ENCODE data around the gene FILIP1.

DNA sequence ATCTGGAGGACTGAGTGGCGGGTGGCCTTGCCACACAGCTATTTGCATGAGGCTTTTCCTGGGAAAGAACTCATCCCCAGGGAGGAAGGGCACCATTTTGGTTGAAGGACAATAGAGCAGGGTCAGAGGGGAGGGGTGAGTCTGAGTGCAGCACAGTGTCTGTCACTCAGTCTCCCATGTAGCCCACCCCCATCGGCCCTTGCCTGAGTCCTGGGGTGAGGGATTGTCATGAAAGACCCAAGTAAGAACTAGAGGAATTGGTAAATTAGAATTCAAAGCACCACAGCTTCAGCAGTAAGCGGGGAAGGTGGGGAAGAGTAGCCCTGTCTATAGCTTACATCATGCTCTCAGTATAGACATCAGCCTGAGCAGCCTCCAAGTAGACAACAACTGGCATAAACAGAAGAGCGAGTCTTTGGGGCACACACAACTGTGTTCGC lies 118.6 kb downstream of the FILIP1 start:
- TF ChIP-seq, protein P1, sequence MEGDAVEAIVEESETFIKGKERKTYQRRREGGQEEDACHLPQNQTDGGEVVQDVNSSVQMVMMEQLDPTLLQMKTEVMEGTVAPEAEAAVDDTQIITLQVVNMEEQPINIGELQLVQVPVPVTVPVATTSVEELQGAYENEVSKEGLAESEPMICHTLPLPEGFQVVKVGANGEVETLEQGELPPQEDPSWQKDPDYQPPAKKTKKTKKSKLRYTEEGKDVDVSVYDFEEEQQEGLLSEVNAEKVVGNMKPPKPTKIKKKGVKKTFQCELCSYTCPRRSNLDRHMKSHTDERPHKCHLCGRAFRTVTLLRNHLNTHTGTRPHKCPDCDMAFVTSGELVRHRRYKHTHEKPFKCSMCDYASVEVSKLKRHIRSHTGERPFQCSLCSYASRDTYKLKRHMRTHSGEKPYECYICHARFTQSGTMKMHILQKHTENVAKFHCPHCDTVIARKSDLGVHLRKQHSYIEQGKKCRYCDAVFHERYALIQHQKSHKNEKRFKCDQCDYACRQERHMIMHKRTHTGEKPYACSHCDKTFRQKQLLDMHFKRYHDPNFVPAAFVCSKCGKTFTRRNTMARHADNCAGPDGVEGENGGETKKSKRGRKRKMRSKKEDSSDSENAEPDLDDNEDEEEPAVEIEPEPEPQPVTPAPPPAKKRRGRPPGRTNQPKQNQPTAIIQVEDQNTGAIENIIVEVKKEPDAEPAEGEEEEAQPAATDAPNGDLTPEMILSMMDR (IDR thresholded peaks at IDR 0.05), result no peak
- no peak for TF ChIP-seq POLR2A (IDR thresholded peaks at IDR 0.05)

Data from stomach (tissue), 4 donors.